ENCODE results near the gene UBE2V1. TPM values are rescaled to one million over a fixed set of nuclear protein-coding genes. Genes with fewer than 3 reads are reported as not detected.

UBE2V1 gene
- total RNA-seq, 1 experiment from 2014 or later: 203 TPM

GRCh38 chr20:50070361-50070760, 42.6 kb downstream of the UBE2V1 start:
- Histone ChIP-seq H3K36me3 (ENCODE audit: insufficient read depth, low read length, poor library complexity, severe bottlenecking) (no peaks in the 10 kb centered on the region), H3K4me3 (ENCODE audit: low read depth, low read length, poor library complexity, severe bottlenecking) (no peak overlapping the region), H3K27me3 (replicated peaks; ENCODE audit: insufficient read depth, low read depth, low read length, poor library complexity) (no peaks in the 10 kb centered on the region), H3K9me3 (ENCODE audit: low read depth, low read length, poor library complexity, severe bottlenecking) (no peaks in the 10 kb centered on the region), H3K4me1 (ENCODE audit: insufficient read depth, low read length, poor library complexity, severe bottlenecking) (peaks cover under 1% of the 10 kb centered on the region), H3K27ac (ENCODE audit: low read depth, low read length, poor library complexity, severe bottlenecking) (no peak overlapping the region)
- ChIA-PET CTCF (interaction anchor here (2.1 to 3.7 kb wide), 2 partner anchors 89 to 91 kb away, joined by 12 to 57 read pairs; no protein-coding TSS in a partner anchor), POLR2A (ENCODE audit: low non-redundant PET) (no interaction called here)
- no peak for DNase-seq (ENCODE audit: low spot score)
- BruUV-seq (replicated peaks): no TSS peak
- no peak for TF ChIP-seq EZH2 (IDR thresholded peaks at IDR 0.05; ENCODE audit: borderline replicate concordance, low read depth, low read length, poor library complexity, severe bottlenecking)
- TF ChIP-seq, protein P1, sequence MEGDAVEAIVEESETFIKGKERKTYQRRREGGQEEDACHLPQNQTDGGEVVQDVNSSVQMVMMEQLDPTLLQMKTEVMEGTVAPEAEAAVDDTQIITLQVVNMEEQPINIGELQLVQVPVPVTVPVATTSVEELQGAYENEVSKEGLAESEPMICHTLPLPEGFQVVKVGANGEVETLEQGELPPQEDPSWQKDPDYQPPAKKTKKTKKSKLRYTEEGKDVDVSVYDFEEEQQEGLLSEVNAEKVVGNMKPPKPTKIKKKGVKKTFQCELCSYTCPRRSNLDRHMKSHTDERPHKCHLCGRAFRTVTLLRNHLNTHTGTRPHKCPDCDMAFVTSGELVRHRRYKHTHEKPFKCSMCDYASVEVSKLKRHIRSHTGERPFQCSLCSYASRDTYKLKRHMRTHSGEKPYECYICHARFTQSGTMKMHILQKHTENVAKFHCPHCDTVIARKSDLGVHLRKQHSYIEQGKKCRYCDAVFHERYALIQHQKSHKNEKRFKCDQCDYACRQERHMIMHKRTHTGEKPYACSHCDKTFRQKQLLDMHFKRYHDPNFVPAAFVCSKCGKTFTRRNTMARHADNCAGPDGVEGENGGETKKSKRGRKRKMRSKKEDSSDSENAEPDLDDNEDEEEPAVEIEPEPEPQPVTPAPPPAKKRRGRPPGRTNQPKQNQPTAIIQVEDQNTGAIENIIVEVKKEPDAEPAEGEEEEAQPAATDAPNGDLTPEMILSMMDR (conservative IDR thresholded peaks at IDR 0.05; ENCODE audit: low read depth, low read length): no peak
- intact Hi-C loops (cut with micrococcal nuclease; ENCODE audit: unreplicated experiment): loop anchor here (5.0 kb wide), 1 partner anchor 97 kb away; no protein-coding TSS in a partner anchor

DNA sequence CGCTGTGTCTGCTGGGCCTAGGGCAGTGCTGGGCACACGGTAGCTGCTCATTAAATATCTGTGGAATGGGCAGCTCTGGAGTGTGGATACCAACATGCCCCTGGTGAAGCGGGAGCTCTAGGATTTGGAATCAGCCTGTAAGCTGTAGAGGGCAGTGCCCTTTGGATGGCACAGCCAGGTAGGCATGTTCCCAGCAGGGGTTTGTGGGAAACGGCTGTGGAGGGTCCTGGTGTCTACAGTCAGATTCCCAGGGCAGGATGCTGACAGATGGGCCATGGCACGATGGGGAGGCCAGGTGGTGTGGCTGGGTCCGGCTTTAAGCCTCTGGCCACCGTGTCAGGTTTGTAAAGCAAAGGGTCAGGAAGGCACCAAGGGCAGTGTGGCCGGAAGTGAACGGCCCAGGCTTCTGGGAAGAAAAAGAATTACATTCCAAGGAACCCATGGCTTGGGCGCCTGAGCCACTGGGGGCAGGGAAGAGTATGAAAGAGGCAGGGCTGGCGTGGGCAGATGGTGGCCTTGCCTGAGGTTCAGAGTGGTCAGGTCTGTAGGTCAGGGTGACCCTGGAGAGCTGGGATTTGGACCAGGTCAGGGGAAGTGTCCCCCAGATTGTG, 44.8 kb downstream of the UBE2V1 start:
- intact Hi-C loops (cut with micrococcal nuclease; ENCODE audit: unreplicated experiment): no loop called here
- ChIA-PET POLR2A (ENCODE audit: low non-redundant PET) (no interaction called here), CTCF (no interaction called here)
- Histone ChIP-seq H3K27me3 (replicated peaks; ENCODE audit: insufficient read depth, low read depth, low read length, poor library complexity) (no peaks in the 10 kb centered on the region), H3K4me1 (ENCODE audit: insufficient read depth, low read length, poor library complexity, severe bottlenecking) (no peaks in the 10 kb centered on the region), H3K4me3 (ENCODE audit: low read depth, low read length, poor library complexity, severe bottlenecking) (no peak overlapping the region), H3K9me3 (ENCODE audit: low read depth, low read length, poor library complexity, severe bottlenecking) (no peaks in the 10 kb centered on the region), H3K27ac (ENCODE audit: low read depth, low read length, poor library complexity, severe bottlenecking) (no peak overlapping the region), H3K36me3 (ENCODE audit: insufficient read depth, low read length, poor library complexity, severe bottlenecking) (no peaks in the 10 kb centered on the region)
- TF ChIP-seq, protein P1 (conservative IDR thresholded peaks at IDR 0.05; ENCODE audit: low read depth, low read length): no peak
- no peak for TF ChIP-seq EZH2 (IDR thresholded peaks at IDR 0.05; ENCODE audit: borderline replicate concordance, low read depth, low read length, poor library complexity, severe bottlenecking)
- DNase-seq (ENCODE audit: low spot score): no peak
- no TSS peak for BruUV-seq (replicated peaks)

- Histone ChIP-seq H3K27ac (ENCODE audit: low read depth, low read length, poor library complexity, severe bottlenecking) (no peak overlapping the region), H3K27me3 (replicated peaks; ENCODE audit: insufficient read depth, low read depth, low read length, poor library complexity) (no peaks in the 10 kb centered on the region), H3K4me3 (ENCODE audit: low read depth, low read length, poor library complexity, severe bottlenecking) (no peak overlapping the region), H3K9me3 (ENCODE audit: low read depth, low read length, poor library complexity, severe bottlenecking) (no peaks in the 10 kb centered on the region), H3K4me1 (ENCODE audit: insufficient read depth, low read length, poor library complexity, severe bottlenecking) (no peaks in the 10 kb centered on the region), H3K36me3 (ENCODE audit: insufficient read depth, low read length, poor library complexity, severe bottlenecking) (no peaks in the 10 kb centered on the region)
- intact Hi-C loops (cut with micrococcal nuclease; ENCODE audit: unreplicated experiment): no loop called here
- POLR2A ChIA-PET (ENCODE audit: low non-redundant PET): no interaction called here
- TF ChIP-seq, protein P1 (conservative IDR thresholded peaks at IDR 0.05; ENCODE audit: low read depth, low read length): no peak
- TF ChIP-seq EZH2 (IDR thresholded peaks at IDR 0.05; ENCODE audit: borderline replicate concordance, low read depth, low read length, poor library complexity, severe bottlenecking): no peak
- CTCF ChIA-PET: interaction anchor here (1.8 kb wide), 1 partner anchor 88 kb away, joined by 3 read pairs; no protein-coding TSS in a partner anchor
- BruUV-seq (replicated peaks): no TSS peak
- no peak for DNase-seq (ENCODE audit: low spot score)
Measured at GRCh38 chr20:50067461-50067860, 45.5 kb downstream of the UBE2V1 start.
